ENCODE results near the gene CLEC4G. TPM values are rescaled to one million over a fixed set of nuclear protein-coding genes. Genes with fewer than 3 reads are reported as not detected.
"Not testable (repeated sequence)": the region's sequence is repeated elsewhere in the genome, so short reads cannot be mapped to it uniquely, and the experiment has no call there.

Gene CLEC4G
- total RNA-seq, 1 experiment from 2014 or later = not detected

- CTCF ChIA-PET; H3K4me3 ChIP-seq (ENCODE audit: low read length); H3K4me1 ChIP-seq (ENCODE audit: insufficient read depth, low read length); H3F3A ChIP-seq (ENCODE audit: low read length, unreplicated experiment); intact Hi-C loops (cut with micrococcal nuclease); ATAC-seq; H4K20me1 ChIP-seq (ENCODE audit: low read length); H2AFZ ChIP-seq (ENCODE audit: low read length); POLR2A ChIA-PET (ENCODE audit: unreplicated experiment); H3K36me3 ChIP-seq (ENCODE audit: low read depth, low read length); H3K79me2 ChIP-seq (ENCODE audit: low read length); BruUV-seq (replicated peaks); DNase-seq; H3K9me2 ChIP-seq (replicated peaks; ENCODE audit: low read length); H3K27ac ChIP-seq (ENCODE audit: low read length); H3K9me3 ChIP-seq (ENCODE audit: low read length); H3K9ac ChIP-seq (ENCODE audit: low read length); H3K4me2 ChIP-seq (ENCODE audit: low read length): not testable (repeated sequence)
- H3K27me3 ChIP-seq (ENCODE audit: low read length) = peaks cover 28% of the 10 kb centered on the region
Observed at GRCh38 chr19:7764157-7764556, 32.2 kb upstream of the CLEC4G start.

- POLR2A ChIA-PET (ENCODE audit: unreplicated experiment) = no interaction called here
- BruUV-seq (replicated peaks) = no TSS peak
Observed at GRCh38 chr19:7763696-7764095, 31.8 kb upstream of the CLEC4G start.

GRCh38 chr19:7762719-7763293 is 30.9 kb upstream of the CLEC4G start, which contains the start of gene CLEC4M:
CLEC4M (plus strand) TSS chr19:7763243; CDS start chr19:7763267, 24 bp downstream.
- TF ChIP-seq EZH2phosphoT487 (IDR thresholded peaks at IDR 0.05; ENCODE audit: borderline replicate concordance, low read length) (no peak), CTCF (conservative IDR thresholded peaks at IDR 0.05; ENCODE audit: low read depth, low read length) (no peak)
- intact Hi-C loops (cut with micrococcal nuclease) = no loop called here
- ATAC-seq = no peak
- Histone ChIP-seq H3K9me2 (replicated peaks; ENCODE audit: low read length) (no peaks in the 10 kb centered on the region), H3K9me3 (ENCODE audit: low read length) (peaks cover 19% of the 10 kb centered on the region), H3K27ac (ENCODE audit: low read length) (no peak within 1 kb of the TSS), H3K9ac (ENCODE audit: low read length) (no peak within 1 kb of the TSS), H3K4me1 (ENCODE audit: insufficient read depth, low read length) (no peaks in the 10 kb centered on the region), H3F3A (ENCODE audit: low read length, unreplicated experiment) (no peaks in the 10 kb centered on the region), H3K4me2 (ENCODE audit: low read length) (no peak within 1 kb of the TSS), H4K20me1 (ENCODE audit: low read length) (no peaks in the 10 kb centered on the region), H3K4me3 (ENCODE audit: low read length) (no peak within 1 kb of the TSS), H3K27me3 (ENCODE audit: low read length) (peaks cover 19% of the 10 kb centered on the region), H2AFZ (ENCODE audit: low read length) (no peak within 1 kb of the TSS), H3K79me2 (ENCODE audit: low read length) (no peaks in the 10 kb centered on the region), H3K36me3 (ENCODE audit: low read depth, low read length) (no peaks in the 10 kb centered on the region)
- no peak for DNase-seq
- ChIA-PET POLR2A (ENCODE audit: unreplicated experiment) (no interaction called here), CTCF (no interaction called here)
- BruUV-seq (replicated peaks) = no TSS peak

More at GRCh38 chr19:7763696-7764095, 31.8 kb upstream of the CLEC4G start:
- DNase-seq (no peak), ATAC-seq (no peak)
- intact Hi-C loops (cut with micrococcal nuclease) = no loop called here
- H3K9me2 ChIP-seq (replicated peaks; ENCODE audit: low read length) = no peaks in the 10 kb centered on the region
- no peak overlapping the region for H3K27ac ChIP-seq (ENCODE audit: low read length)
- H3K4me1 ChIP-seq (ENCODE audit: insufficient read depth, low read length) = no peaks in the 10 kb centered on the region
- H2AFZ ChIP-seq (ENCODE audit: low read length) = no peak overlapping the region
- H4K20me1 ChIP-seq (ENCODE audit: low read length) = no peaks in the 10 kb centered on the region
- no peaks in the 10 kb centered on the region for H3K36me3 ChIP-seq (ENCODE audit: low read depth, low read length)
- H3K79me2 ChIP-seq (ENCODE audit: low read length) = no peaks in the 10 kb centered on the region
- no peak overlapping the region for H3K4me3 ChIP-seq (ENCODE audit: low read length)
- H3K4me2 ChIP-seq (ENCODE audit: low read length) = no peak overlapping the region
- H3K9ac ChIP-seq (ENCODE audit: low read length) = no peak overlapping the region
- CTCF ChIA-PET = no interaction called here
- H3K27me3 ChIP-seq (ENCODE audit: low read length) = peaks cover 24% of the 10 kb centered on the region
- no peaks in the 10 kb centered on the region for H3F3A ChIP-seq (ENCODE audit: low read length, unreplicated experiment)
- peaks cover 13% of the 10 kb centered on the region for H3K9me3 ChIP-seq (ENCODE audit: low read length)
- TF ChIP-seq CTCF (conservative IDR thresholded peaks at IDR 0.05; ENCODE audit: low read depth, low read length) (no peak), EZH2 (IDR thresholded peaks at IDR 0.05; ENCODE audit: low read length, unreplicated experiment) (no peak), EZH2phosphoT487 (IDR thresholded peaks at IDR 0.05; ENCODE audit: borderline replicate concordance, low read length) (no peak)

Measured in PC-3 (cell line).